Esophagus (tissue), 2 donors: Measurements from ENCODE around the gene TDRD12. TPM values are rescaled to one million over a fixed set of nuclear protein-coding genes. Genes with fewer than 3 reads are reported as not detected.
A peak's percentile ranks its signal among the peaks of the same experiment; 100 is the strongest.

Source experiments
- H3K27ac ChIP-seq, 2 donors: one replicate each; pipeline ENCODE4 v1.5.1; 2013; ENCODE audit warnings: low read depth in 2 of 2, mild to moderate bottlenecking in 2 of 2, inconsistent platforms in 1 of 2, low read length in 1 of 2, moderate library complexity in 1 of 2
- H3K27me3 ChIP-seq, 2 donors: one replicate each; pipeline ENCODE4 v1.6.1; 2013; ENCODE audit warnings: low read length in 2 of 2, control low read depth in 1 of 2, mild to moderate bottlenecking in 1 of 2; ENCODE audit not compliant: insufficient read depth in 2 of 2, control insufficient read depth in 1 of 2
- H3K36me3 ChIP-seq, 2 donors: one replicate each; pipeline ENCODE4 v1.6.1; 2013; ENCODE audit warnings: low read length in 1 of 2; ENCODE audit not compliant: control insufficient read depth in 2 of 2, insufficient read depth in 2 of 2
- H3K4me1 ChIP-seq, 2 donors: one replicate each; pipeline ENCODE4 v1.6.1; 2013; ENCODE audit warnings: low read length in 1 of 2; ENCODE audit not compliant: control insufficient read depth in 2 of 2, insufficient read depth in 2 of 2
- H3K4me3 ChIP-seq, 2 donors: one replicate each; pipeline ENCODE4 v1.5.1; 2013; ENCODE audit warnings: low read length in 2 of 2, mild to moderate bottlenecking in 2 of 2, low read depth in 1 of 2, moderate library complexity in 1 of 2
- H3K9me3 ChIP-seq, 2 donors: one replicate each; pipeline ENCODE4 v1.6.1; 2013; ENCODE audit warnings: mild to moderate bottlenecking in 2 of 2, low read depth in 1 of 2, low read length in 1 of 2, moderate library complexity in 1 of 2; ENCODE audit not compliant: control insufficient read depth in 2 of 2, insufficient read depth in 1 of 2
- WGBS, 2 donors: extraction: QIAGEN DNeasy Blood & Tissue Kit; methylation state at CpG; one replicate each; pipeline ENCODE4 v1.1.7; 2013; 5-methylcytosine and 5-hydroxymethylcytosine counted together
- polyA plus RNA-seq, 2 donors: library from polyadenylated mRNA; stranded (reverse); fragments of 200-250 nt; gene quantifications; one replicate each; pipeline ENCODE4 v1.2.3, GENCODE V29; 2013
- donor health status: healthy with polysubstance abuse.
- donor health status: Bipolar disorder and iron deficiency.

Gene TDRD12
- polyA plus RNA-seq, 2 donors, result 0.04 to 0.06 TPM

- H3K27me3 ChIP-seq, result no peaks in the 10 kb centered on the region
- H3K4me1 ChIP-seq, result peaks cover 8 to 25% of the 10 kb centered on the region in 2 donors
- peak overlapping the region; percentile 47 to 55 for H3K4me3 ChIP-seq
- H3K9me3 ChIP-seq, result no peaks in the 10 kb centered on the region
- no peaks in the 10 kb centered on the region for H3K36me3 ChIP-seq
- 28 to 34% methylated on average over 33 of the region's 33 CpGs for WGBS, 2 donors
- no peak overlapping the region for H3K27ac ChIP-seq
These were observed 42.6 kb upstream of the TDRD12 start for GRCh38 chr19:32676895-32677359.

GRCh38 chr19:32677657-32678056 is 41.9 kb upstream of the TDRD12 start:
- H3K4me3 ChIP-seq, result no peak overlapping the region
- WGBS, 2 donors, result 49% methylated on average over 9 of the region's 9 CpGs
- H3K27ac ChIP-seq, result peak overlapping the region; percentile 34 to 62
- H3K9me3 ChIP-seq, result no peaks in the 10 kb centered on the region
- no peaks in the 10 kb centered on the region for H3K36me3 ChIP-seq
- peaks cover 8 to 22% of the 10 kb centered on the region in 2 donors for H3K4me1 ChIP-seq
- H3K27me3 ChIP-seq, result no peaks in the 10 kb centered on the region

- H3K4me1 ChIP-seq, result peaks cover 0 to 11% of the 10 kb centered on the region in 2 donors
- H3K27me3 ChIP-seq, result no peaks in the 10 kb centered on the region
- 75 to 83% methylated on average over 2 of the region's 2 CpGs for whole genome bisulfite sequencing, 2 donors
These were observed 38.6 kb upstream of the TDRD12 start for GRCh38 chr19:32680986-32681385.

GRCh38 chr19:32682317-32682716 is 37.2 kb upstream of the TDRD12 start:
- H3K4me3 ChIP-seq, result no peak overlapping the region
- H3K9me3 ChIP-seq, result no peaks in the 10 kb centered on the region
- peak overlapping the region in 1 of 2 donors; percentile 63 for H3K27ac ChIP-seq
- WGBS, 2 donors, result 63 to 70% methylated on average over 4 of the region's 4 CpGs
- peaks cover 0 to 3% of the 10 kb centered on the region in 2 donors for H3K4me1 ChIP-seq
- H3K36me3 ChIP-seq, result no peaks in the 10 kb centered on the region
- H3K27me3 ChIP-seq, result no peaks in the 10 kb centered on the region

More at GRCh38 chr19:32680986-32681385, 38.6 kb upstream of the TDRD12 start:
- H3K4me3 ChIP-seq, result no peak overlapping the region
- no peaks in the 10 kb centered on the region for H3K36me3 ChIP-seq
- no peaks in the 10 kb centered on the region for H3K9me3 ChIP-seq
- H3K27ac ChIP-seq, result no peak overlapping the region

GRCh38 chr19:32686847-32687475 is 32.6 kb upstream of the TDRD12 start:
- 94 to 95% methylated on average over 6 of the region's 6 CpGs for WGBS, 2 donors
- no peaks in the 10 kb centered on the region for H3K9me3 ChIP-seq
- no peaks in the 10 kb centered on the region for H3K36me3 ChIP-seq
- H3K4me1 ChIP-seq, result peaks cover 0 to 4% of the 10 kb centered on the region in 2 donors
- no peak overlapping the region for H3K4me3 ChIP-seq
- no peaks in the 10 kb centered on the region for H3K27me3 ChIP-seq
- H3K27ac ChIP-seq, result no peak overlapping the region

GRCh38 chr19:32687681-32688080 is 31.9 kb upstream of the TDRD12 start:
- no peak overlapping the region for H3K27ac ChIP-seq
- H3K4me3 ChIP-seq, result no peak overlapping the region
- H3K27me3 ChIP-seq, result no peaks in the 10 kb centered on the region
- WGBS, 2 donors, result 86 to 90% methylated on average over 4 of the region's 4 CpGs
- peaks cover 0 to 7% of the 10 kb centered on the region in 2 donors for H3K4me1 ChIP-seq
- no peaks in the 10 kb centered on the region for H3K9me3 ChIP-seq
- no peaks in the 10 kb centered on the region for H3K36me3 ChIP-seq

GRCh38 chr19:32688311-32688710 is 31.3 kb upstream of the TDRD12 start:
- Histone ChIP-seq H3K9me3 (no peaks in the 10 kb centered on the region), H3K27ac (no peak overlapping the region), H3K36me3 (no peaks in the 10 kb centered on the region), H3K4me1 (peaks cover 0 to 11% of the 10 kb centered on the region in 2 donors), H3K27me3 (no peaks in the 10 kb centered on the region), H3K4me3 (no peak overlapping the region)
- 65 to 79% methylated on average over 1 of the region's 1 CpG for WGBS, 2 donors

- 5% methylated on average over 32 of the region's 32 CpGs for WGBS, 2 donors
- Histone ChIP-seq H3K27ac (peak within 1 kb of the TSS; percentile 90 to 96), H3K9me3 (no peaks in the 10 kb centered on the region), H3K36me3 (no peaks in the 10 kb centered on the region), H3K27me3 (no peaks in the 10 kb centered on the region), H3K4me1 (peaks cover 0 to 15% of the 10 kb centered on the region in 2 donors), H3K4me3 (peak within 1 kb of the TSS; percentile 87 to 92)
These were observed 28.1 kb upstream of the TDRD12 start, which contains the start of gene NUDT19 for GRCh38 chr19:32691291-32691951. Gene NUDT19 (plus strand): TSS chr19:32691821. CDS start chr19:32691961, 140 bp downstream.

GRCh38 chr19:32691952-32692726 is 27.4 kb upstream of the TDRD12 start:
- Histone ChIP-seq H3K9me3 (no peaks in the 10 kb centered on the region), H3K36me3 (no peaks in the 10 kb centered on the region), H3K27me3 (no peaks in the 10 kb centered on the region), H3K4me3 (peak overlapping the region; percentile 87 to 92), H3K4me1 (peaks cover 0 to 19% of the 10 kb centered on the region in 2 donors), H3K27ac (peak overlapping the region; percentile 90 to 96)
- WGBS, 2 donors, result 2 to 8% methylated on average over 79 to 93 of the region's 93 CpGs
